Endothelial cell of umbilical vein (primary cell): Measurements from ENCODE around the gene REEP3.

Experiments
- EZH2 ChIP-seq: IDR thresholded peaks from 2 replicates; pipeline ENCODE4 v1.6.1; 2012; ENCODE audit warnings: borderline replicate concordance, low read depth, mild to moderate bottlenecking, moderate library complexity, low read length, inconsistent platforms; ENCODE audit not compliant: severe bottlenecking
- GATA2 ChIP-seq: IDR thresholded peaks from 2 replicates; pipeline ENCODE4 v1.7.0; 2011; ENCODE audit warnings: low read depth, mild to moderate bottlenecking, moderate library complexity, mixed read lengths, low read length; ENCODE audit not compliant: insufficient read length, insufficient read depth
- JUN ChIP-seq: IDR thresholded peaks from 2 replicates; pipeline ENCODE4 v1.6.1; 2011; ENCODE audit warnings: borderline replicate concordance, low read depth; ENCODE audit not compliant: insufficient read length, insufficient read depth
- MYC ChIP-seq: IDR thresholded peaks from one replicate; pipeline ENCODE4 v1.6.1; 2011; ENCODE audit warnings: mild to moderate bottlenecking, low read depth, low read length
- POLR2A ChIP-seq: IDR thresholded peaks from 2 replicates; pipeline ENCODE4 v1.6.1; 2012; ENCODE audit warnings: low read depth, mild to moderate bottlenecking, control low read depth, low read length
- POLR2AphosphoS5 ChIP-seq: IDR thresholded peaks from 2 replicates; pipeline ENCODE4 v1.6.1; 2012; ENCODE audit warnings: low read depth, mild to moderate bottlenecking, control low read depth, low read length, moderate library complexity; ENCODE audit not compliant: insufficient read depth
- TF ChIP-seq, protein P1 (sequence below), 2 donors: IDR thresholded peaks; 1 replicate in 1 of 2; 2 replicates in 1 of 2; pipeline ENCODE4 v1.5.1; 2011; ENCODE audit warnings: low read length in 2 of 2, mild to moderate bottlenecking in 2 of 2, moderate library complexity in 2 of 2, control low read depth in 1 of 2, inconsistent platforms in 1 of 2, low read depth in 1 of 2; ENCODE audit not compliant: insufficient read depth in 1 of 2; ENCODE audit errors: extremely low read depth in 1 of 2
- TF ChIP-seq, protein P2 (sequence below): IDR thresholded peaks from 2 replicates; pipeline ENCODE4 v1.6.1; 2011; ENCODE audit not compliant: insufficient read depth, insufficient read length

DNA sequence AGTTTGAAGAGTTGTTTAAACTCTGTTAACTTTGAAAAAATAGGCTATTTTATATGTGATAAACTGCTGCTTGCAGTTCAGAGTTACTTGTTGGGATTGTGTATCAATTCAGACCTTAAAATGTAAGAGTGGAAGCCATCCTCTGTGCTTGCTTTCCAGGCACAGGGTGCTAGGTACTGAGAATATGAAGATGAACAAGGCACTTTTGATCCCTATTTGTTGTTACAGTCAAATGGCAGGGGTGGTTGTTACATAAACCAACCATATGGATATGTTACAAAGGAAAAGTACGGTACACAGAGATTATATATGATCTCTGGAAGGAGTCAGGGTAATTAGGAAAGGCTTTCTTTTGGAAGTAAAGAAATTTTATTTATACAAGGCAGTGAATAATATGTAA is 63.8 kb downstream of the REEP3 start:
- TF ChIP-seq, protein P1, sequence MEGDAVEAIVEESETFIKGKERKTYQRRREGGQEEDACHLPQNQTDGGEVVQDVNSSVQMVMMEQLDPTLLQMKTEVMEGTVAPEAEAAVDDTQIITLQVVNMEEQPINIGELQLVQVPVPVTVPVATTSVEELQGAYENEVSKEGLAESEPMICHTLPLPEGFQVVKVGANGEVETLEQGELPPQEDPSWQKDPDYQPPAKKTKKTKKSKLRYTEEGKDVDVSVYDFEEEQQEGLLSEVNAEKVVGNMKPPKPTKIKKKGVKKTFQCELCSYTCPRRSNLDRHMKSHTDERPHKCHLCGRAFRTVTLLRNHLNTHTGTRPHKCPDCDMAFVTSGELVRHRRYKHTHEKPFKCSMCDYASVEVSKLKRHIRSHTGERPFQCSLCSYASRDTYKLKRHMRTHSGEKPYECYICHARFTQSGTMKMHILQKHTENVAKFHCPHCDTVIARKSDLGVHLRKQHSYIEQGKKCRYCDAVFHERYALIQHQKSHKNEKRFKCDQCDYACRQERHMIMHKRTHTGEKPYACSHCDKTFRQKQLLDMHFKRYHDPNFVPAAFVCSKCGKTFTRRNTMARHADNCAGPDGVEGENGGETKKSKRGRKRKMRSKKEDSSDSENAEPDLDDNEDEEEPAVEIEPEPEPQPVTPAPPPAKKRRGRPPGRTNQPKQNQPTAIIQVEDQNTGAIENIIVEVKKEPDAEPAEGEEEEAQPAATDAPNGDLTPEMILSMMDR (IDR thresholded peaks at IDR 0.05; ENCODE audit: extremely low read depth in 1 of 2, insufficient read depth in 1 of 2, low read depth in 1 of 2, low read length in 2 of 2): no peak
- TF ChIP-seq POLR2A (no peak), JUN (no peak), POLR2AphosphoS5 (no peak), MYC (no peak), EZH2 (no peak), GATA2 (no peak)
- TF ChIP-seq, protein P2, sequence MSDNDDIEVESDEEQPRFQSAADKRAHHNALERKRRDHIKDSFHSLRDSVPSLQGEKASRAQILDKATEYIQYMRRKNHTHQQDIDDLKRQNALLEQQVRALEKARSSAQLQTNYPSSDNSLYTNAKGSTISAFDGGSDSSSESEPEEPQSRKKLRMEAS: no peak
